Effector memory CD8-positive, alpha-beta T cell (primary cell): Measurements from ENCODE around the gene FHIT.
A peak's percentile ranks its signal among the peaks of the same experiment; 100 is the strongest.

Experiments used
- ATAC-seq: fragments of 150-1000 bp; cut with Tn5 transposase; replicated peaks from 2 replicates; pipeline ENCODE4 v1.10.0; 2021; ENCODE audit warnings: mild to moderate bottlenecking, moderate library complexity
- DNase-seq, 3 experiments: peaks; one replicate each; pipeline ENCODE4 v3.0.0; 2021
- H3K27ac Mint-ChIP-seq, 2 donors: one replicate each; pipeline ENCODE4 v1.8.0; 2022; ENCODE audit warnings: mild to moderate bottlenecking in 2 of 2, mixed read lengths in 2 of 2, moderate library complexity in 2 of 2
- H3K27me3 Mint-ChIP-seq, 2 donors: one replicate each; pipeline ENCODE4 v1.8.0; 2022; ENCODE audit warnings: mixed read lengths in 2 of 2
- H3K36me3 Mint-ChIP-seq: one replicate; pipeline ENCODE4 v1.8.0; 2022; ENCODE audit warnings: mild to moderate bottlenecking, moderate library complexity, mixed read lengths; ENCODE audit not compliant: insufficient read depth
- H3K4me1 Mint-ChIP-seq, 2 donors: one replicate each; pipeline ENCODE4 v1.8.0; 2022; ENCODE audit warnings: low read depth in 2 of 2, mixed read lengths in 2 of 2
- H3K4me3 Mint-ChIP-seq, 2 donors: one replicate each; pipeline ENCODE4 v1.8.0; 2022; ENCODE audit warnings: mild to moderate bottlenecking in 2 of 2, mixed read lengths in 2 of 2, moderate library complexity in 2 of 2
- H3K9me3 Mint-ChIP-seq, 2 donors: one replicate each; pipeline ENCODE4 v1.8.0; 2022; ENCODE audit warnings: mixed read lengths in 2 of 2

The FHIT gene

DNA sequence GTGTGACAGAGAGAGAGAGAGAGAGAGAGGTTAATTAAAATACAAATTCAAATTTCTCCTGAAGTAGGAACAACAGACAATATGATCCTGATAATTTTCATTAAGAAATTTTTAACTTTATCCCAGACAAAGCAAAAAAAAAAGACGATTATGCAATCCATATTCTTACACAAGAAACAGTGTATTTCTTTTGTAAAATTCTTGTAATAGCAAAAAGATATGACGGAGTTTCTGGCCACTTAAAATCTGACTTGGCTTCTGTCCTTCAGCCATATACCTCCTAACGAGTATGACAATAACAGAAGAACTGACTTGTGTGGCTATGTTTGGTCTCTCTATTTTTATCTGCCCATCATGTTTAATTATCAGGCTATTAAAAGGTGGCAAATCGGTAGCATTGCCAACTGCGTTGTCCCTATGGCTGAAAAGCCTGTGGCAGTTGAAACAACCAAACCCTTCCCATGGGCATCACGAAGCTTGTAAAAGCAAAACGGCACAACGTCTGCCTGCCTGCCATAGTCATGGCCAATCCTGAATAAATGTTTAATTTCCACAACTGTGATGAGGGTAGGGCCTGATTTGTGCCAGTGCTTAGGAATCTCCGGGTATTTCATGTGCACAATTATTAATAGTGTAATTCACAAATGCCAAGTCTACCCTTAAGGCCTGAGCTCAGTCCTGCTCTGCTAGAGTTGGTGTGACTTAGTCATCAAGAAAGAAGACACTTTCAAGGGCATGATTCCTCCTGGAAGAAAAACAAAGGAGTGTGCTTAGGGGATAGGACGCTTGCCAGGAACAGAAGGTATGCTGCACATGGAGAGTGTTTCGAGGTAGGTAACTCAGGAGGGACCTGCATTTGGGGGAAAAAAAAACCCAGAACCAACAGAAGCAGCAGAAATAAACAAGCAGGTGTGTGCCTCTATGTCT lies 1090.2 kb downstream of the FHIT start:
- ATAC-seq (no peak), DNase-seq (no peak)
- Mint-ChIP-seq H3K27me3 (no peaks in the 10 kb centered on the region), H3K4me3 (no peak overlapping the region), H3K27ac (peak overlapping the region in 1 of 2 donors; percentile 23), H3K9me3 (no peaks in the 10 kb centered on the region), H3K4me1 (peaks cover 9 to 10% of the 10 kb centered on the region in 2 donors), H3K36me3 (no peaks in the 10 kb centered on the region)

DNA sequence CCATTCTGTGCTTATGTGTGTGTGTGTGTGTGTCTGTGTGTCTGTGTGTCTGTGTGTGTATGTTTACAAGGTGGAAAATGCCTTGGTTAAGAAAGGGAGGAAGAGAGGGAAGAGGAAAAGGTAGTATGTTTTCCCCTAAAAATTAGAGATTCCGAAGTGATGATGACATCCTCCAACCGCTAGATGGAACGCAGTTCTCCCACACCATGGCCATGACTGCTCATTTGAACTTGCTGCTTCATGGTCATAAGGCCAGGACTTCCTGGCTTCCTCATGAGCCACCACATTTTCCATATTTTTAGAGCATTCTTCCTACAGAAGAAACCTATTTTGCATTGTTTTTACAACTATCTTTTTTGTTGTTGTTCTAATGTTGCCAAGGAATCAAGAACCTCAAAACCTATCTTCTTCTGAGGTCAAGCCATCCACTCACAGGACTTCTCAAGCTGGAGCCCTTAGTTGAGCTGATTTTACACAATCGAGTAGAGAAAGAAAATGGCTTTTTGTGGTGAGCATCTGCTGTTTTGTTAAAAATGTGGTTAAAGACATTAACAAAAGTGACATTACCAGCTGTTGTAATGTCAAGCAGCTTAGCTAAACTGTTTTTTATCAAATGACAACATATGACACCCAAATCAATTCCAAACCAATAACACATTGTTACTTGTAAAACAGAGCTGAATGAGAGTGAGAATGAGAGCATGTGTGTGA lies 1091.0 kb downstream of the FHIT start:
- peaks cover 9 to 10% of the 10 kb centered on the region in 2 donors for H3K4me1 Mint-ChIP-seq

GRCh38 chr3:60158035-60158434 lies 1093.2 kb downstream of the FHIT start:
- Mint-ChIP-seq H3K9me3 (no peaks in the 10 kb centered on the region), H3K27ac (no peak overlapping the region), H3K4me3 (no peak overlapping the region), H3K27me3 (no peaks in the 10 kb centered on the region), H3K4me1 (peaks cover 9 to 10% of the 10 kb centered on the region in 2 donors), H3K36me3 (no peaks in the 10 kb centered on the region)
- no peak for DNase-seq
- no peak for ATAC-seq

More for the DNA sequence above, 1091.0 kb downstream of the FHIT start:
- H3K27me3 Mint-ChIP-seq = no peaks in the 10 kb centered on the region
- ATAC-seq = peak; percentile 36
- DNase-seq = no peak
- no peaks in the 10 kb centered on the region for H3K36me3 Mint-ChIP-seq
- no peaks in the 10 kb centered on the region for H3K9me3 Mint-ChIP-seq
- peak overlapping the region in 1 of 2 donors; percentile 23 for H3K27ac Mint-ChIP-seq
- H3K4me3 Mint-ChIP-seq = no peak overlapping the region

DNA sequence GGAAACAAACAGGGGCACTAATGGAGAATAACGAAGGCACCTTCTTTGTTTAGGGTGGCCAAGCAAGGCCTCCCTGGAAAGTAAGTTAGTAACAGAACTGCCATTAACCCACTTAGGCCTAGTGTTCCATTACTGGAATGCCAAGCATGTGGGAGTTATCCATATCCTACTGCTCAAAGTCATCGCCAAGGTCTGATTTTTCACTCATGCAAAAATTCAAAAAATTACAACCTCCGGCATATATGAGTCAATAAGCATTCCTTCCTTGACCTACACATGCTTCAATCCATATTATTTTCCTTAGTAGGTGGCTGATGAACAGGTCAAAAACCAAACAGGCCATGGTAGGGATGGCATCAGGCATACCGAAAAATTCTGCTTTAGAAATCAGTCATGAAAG lies 1097.2 kb downstream of the FHIT start:
- H3K4me3 Mint-ChIP-seq = no peak overlapping the region
- H3K4me1 Mint-ChIP-seq = no peaks in the 10 kb centered on the region
- no peak overlapping the region for H3K27ac Mint-ChIP-seq
- DNase-seq = no peak
- H3K9me3 Mint-ChIP-seq = no peaks in the 10 kb centered on the region
- ATAC-seq = no peak
- H3K36me3 Mint-ChIP-seq = no peaks in the 10 kb centered on the region
- no peaks in the 10 kb centered on the region for H3K27me3 Mint-ChIP-seq

GRCh38 chr3:60153221-60153999 lies 1097.8 kb downstream of the FHIT start:
- no peaks in the 10 kb centered on the region for H3K27me3 Mint-ChIP-seq
- no peaks in the 10 kb centered on the region for H3K36me3 Mint-ChIP-seq
- H3K27ac Mint-ChIP-seq = no peak overlapping the region
- no peak for ATAC-seq
- H3K9me3 Mint-ChIP-seq = no peaks in the 10 kb centered on the region
- no peaks in the 10 kb centered on the region for H3K4me1 Mint-ChIP-seq
- no peak overlapping the region for H3K4me3 Mint-ChIP-seq
- no peak for DNase-seq

GRCh38 chr3:60149501-60149900 lies 1101.8 kb downstream of the FHIT start:
- Mint-ChIP-seq H3K4me3 (no peak overlapping the region), H3K4me1 (no peaks in the 10 kb centered on the region), H3K27ac (no peak overlapping the region), H3K36me3 (no peaks in the 10 kb centered on the region), H3K9me3 (no peaks in the 10 kb centered on the region), H3K27me3 (no peaks in the 10 kb centered on the region)
- DNase-seq = no peak
- ATAC-seq = no peak

DNA sequence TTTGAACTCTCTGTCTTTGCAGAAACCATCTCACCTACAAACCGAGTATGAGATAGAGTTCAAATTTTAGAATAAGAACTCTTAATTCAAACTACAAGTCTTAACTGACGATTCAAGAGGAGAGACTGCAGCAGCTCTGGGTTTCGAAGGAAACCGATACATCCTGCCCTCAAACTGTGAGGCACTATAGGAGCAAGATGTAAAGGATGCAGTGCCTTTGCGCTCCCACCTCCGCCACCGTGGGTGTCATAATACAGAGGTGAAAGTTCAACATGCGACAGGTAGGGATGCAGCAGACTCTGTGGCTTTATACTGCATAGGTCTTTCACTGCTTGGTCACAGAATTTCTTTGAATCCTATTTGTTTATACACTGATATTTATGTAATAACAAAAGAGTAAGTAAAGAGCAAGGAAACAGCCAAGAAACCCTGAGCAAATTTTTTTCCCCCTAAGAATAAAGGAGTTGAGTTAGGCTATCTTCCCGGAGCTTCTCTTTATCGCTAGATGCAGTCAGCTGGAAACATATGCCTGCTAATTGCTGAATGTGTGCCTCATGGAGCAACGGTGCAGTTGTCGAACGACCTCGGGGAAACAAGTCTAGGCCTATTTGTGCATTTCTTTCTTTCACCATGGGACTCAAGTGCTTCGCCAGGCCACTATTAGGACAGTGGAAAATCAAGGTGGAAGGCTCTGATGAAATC lies 1103.9 kb downstream of the FHIT start:
- Mint-ChIP-seq H3K27ac (no peak overlapping the region), H3K4me3 (no peak overlapping the region)

GRCh38 chr3:60146121-60146520 lies 1105.1 kb downstream of the FHIT start:
- no peaks in the 10 kb centered on the region for H3K27me3 Mint-ChIP-seq
- no peaks in the 10 kb centered on the region for H3K9me3 Mint-ChIP-seq
- H3K36me3 Mint-ChIP-seq = no peaks in the 10 kb centered on the region
- ATAC-seq (no peak), DNase-seq (no peak)
- H3K4me3 Mint-ChIP-seq = no peak overlapping the region
- no peak overlapping the region for H3K27ac Mint-ChIP-seq
- H3K4me1 Mint-ChIP-seq = no peaks in the 10 kb centered on the region

More for the DNA sequence above, 1103.9 kb downstream of the FHIT start:
- ATAC-seq = no peak
- Mint-ChIP-seq H3K4me1 (no peaks in the 10 kb centered on the region), H3K27me3 (no peaks in the 10 kb centered on the region), H3K36me3 (no peaks in the 10 kb centered on the region), H3K9me3 (no peaks in the 10 kb centered on the region)
- no peak for DNase-seq

GRCh38 chr3:60144071-60144470 lies 1107.2 kb downstream of the FHIT start:
- Mint-ChIP-seq H3K36me3 (no peaks in the 10 kb centered on the region), H3K27ac (no peak overlapping the region), H3K9me3 (no peaks in the 10 kb centered on the region), H3K4me1 (no peaks in the 10 kb centered on the region), H3K27me3 (no peaks in the 10 kb centered on the region), H3K4me3 (no peak overlapping the region)
- DNase-seq (no peak), ATAC-seq (no peak)

- Mint-ChIP-seq H3K27me3 (no peaks in the 10 kb centered on the region), H3K27ac (no peak overlapping the region), H3K4me1 (no peaks in the 10 kb centered on the region), H3K36me3 (no peaks in the 10 kb centered on the region), H3K9me3 (no peaks in the 10 kb centered on the region), H3K4me3 (no peak overlapping the region)
- DNase-seq (no peak), ATAC-seq (no peak)
Measured at GRCh38 chr3:60142009-60142408, 1109.2 kb downstream of the FHIT start.

DNA sequence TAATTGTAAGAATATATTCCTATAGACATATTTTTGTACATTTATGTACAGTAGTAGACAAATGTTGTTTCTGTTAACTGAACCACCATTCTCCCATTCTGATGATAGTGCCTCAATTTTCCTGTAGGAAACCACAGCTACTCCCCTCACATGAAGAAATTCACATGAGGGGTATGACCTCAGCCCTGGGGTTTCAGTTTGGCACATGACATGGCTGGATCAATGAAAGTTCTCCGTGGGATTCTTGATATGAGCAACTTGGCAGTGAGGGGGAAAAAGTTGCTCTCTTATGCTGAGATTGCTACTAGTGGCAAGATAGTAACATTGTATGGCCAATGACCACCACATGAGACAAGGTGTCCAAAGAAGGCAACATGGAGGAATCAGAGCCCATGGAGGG lies 1111.1 kb downstream of the FHIT start:
- H3K27me3 Mint-ChIP-seq = peaks cover 0 to 7% of the 10 kb centered on the region in 2 donors
- no peaks in the 10 kb centered on the region for H3K4me1 Mint-ChIP-seq
- DNase-seq (no peak), ATAC-seq (no peak)
- no peaks in the 10 kb centered on the region for H3K36me3 Mint-ChIP-seq
- H3K27ac Mint-ChIP-seq = no peak overlapping the region
- H3K9me3 Mint-ChIP-seq = no peaks in the 10 kb centered on the region
- no peak overlapping the region for H3K4me3 Mint-ChIP-seq

- ATAC-seq (no peak), DNase-seq (no peak)
- H3K9me3 Mint-ChIP-seq = no peaks in the 10 kb centered on the region
- no peak overlapping the region for H3K4me3 Mint-ChIP-seq
- H3K36me3 Mint-ChIP-seq = no peaks in the 10 kb centered on the region
- peaks cover 0 to 16% of the 10 kb centered on the region in 2 donors for H3K27me3 Mint-ChIP-seq
- H3K27ac Mint-ChIP-seq = no peak overlapping the region
- no peaks in the 10 kb centered on the region for H3K4me1 Mint-ChIP-seq
Measured at GRCh38 chr3:60136601-60137000, 1114.7 kb downstream of the FHIT start.

DNA sequence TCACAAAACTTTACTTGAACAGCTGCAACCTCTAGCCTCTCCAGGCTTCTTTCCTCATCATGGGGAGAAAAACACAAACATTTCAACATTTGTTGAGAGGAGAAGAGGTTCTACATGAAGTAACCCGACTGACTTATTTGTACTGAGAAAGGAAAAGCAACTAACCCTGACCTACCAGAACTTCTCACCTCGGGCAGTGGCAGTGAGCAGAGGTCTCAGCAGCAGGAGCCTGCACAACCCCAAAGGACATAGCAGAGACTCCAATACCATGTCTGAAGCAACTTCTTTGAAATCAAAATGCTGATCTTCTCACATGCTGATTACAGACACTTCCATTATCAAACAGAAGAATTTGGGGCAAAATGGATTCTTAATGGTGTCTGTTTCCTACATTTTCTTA lies 1115.8 kb downstream of the FHIT start:
- no peaks in the 10 kb centered on the region for H3K36me3 Mint-ChIP-seq
- peaks cover 0 to 16% of the 10 kb centered on the region in 2 donors for H3K27me3 Mint-ChIP-seq
- no peak overlapping the region for H3K4me3 Mint-ChIP-seq
- ATAC-seq = no peak
- H3K27ac Mint-ChIP-seq = no peak overlapping the region
- DNase-seq = no peak
- no peaks in the 10 kb centered on the region for H3K9me3 Mint-ChIP-seq
- no peaks in the 10 kb centered on the region for H3K4me1 Mint-ChIP-seq
